ENCODE measurements around the gene NADK2.

DNA sequence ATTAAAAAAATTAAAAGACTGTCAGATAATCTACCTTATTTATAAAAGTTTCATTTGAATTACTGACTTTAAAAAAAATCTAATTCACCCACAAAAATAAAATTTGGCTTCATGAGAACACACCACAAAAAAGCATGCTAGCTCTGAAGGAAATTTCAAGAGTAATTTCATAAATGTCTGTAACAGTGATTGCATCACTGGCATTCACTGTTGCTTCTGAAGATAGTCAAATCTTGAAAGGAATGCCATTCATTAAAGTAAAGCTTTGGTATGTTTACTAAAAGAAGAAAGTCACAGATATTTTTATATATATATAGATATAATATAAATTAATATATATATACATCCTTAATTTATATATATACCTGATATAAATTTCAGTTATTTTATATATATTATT lies 43.4 kb downstream of the NADK2 start:
- TF ChIP-seq, protein P1, sequence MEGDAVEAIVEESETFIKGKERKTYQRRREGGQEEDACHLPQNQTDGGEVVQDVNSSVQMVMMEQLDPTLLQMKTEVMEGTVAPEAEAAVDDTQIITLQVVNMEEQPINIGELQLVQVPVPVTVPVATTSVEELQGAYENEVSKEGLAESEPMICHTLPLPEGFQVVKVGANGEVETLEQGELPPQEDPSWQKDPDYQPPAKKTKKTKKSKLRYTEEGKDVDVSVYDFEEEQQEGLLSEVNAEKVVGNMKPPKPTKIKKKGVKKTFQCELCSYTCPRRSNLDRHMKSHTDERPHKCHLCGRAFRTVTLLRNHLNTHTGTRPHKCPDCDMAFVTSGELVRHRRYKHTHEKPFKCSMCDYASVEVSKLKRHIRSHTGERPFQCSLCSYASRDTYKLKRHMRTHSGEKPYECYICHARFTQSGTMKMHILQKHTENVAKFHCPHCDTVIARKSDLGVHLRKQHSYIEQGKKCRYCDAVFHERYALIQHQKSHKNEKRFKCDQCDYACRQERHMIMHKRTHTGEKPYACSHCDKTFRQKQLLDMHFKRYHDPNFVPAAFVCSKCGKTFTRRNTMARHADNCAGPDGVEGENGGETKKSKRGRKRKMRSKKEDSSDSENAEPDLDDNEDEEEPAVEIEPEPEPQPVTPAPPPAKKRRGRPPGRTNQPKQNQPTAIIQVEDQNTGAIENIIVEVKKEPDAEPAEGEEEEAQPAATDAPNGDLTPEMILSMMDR (IDR thresholded peaks at IDR 0.05; ENCODE audit: low read length): no peak
- no peak for TF ChIP-seq EZH2phosphoT487 (IDR thresholded peaks at IDR 0.05; ENCODE audit: low read length)
- no peak for TF ChIP-seq EZH2 (optimal IDR thresholded peaks at IDR 0.05; ENCODE audit: low read depth, low read length)

Measured in MM.1S (cell line).